MCF 10A (cell line): ENCODE measurements around the gene MED27. TPM values are rescaled to one million over a fixed set of nuclear protein-coding genes. Genes with fewer than 3 reads are reported as not detected.
A peak's percentile ranks its signal among the peaks of the same experiment; 100 is the strongest.

Experiments used
- BruUV-seq: library from RNA; stranded (reverse); fragments of 400-500 nt; replicated peaks from 2 replicates; lab custom pipeline; 2021; lab: Mats Ljungman, UMichigan
- CTCF ChIA-PET: fragments of 300-600 bp; sonication (Branson Sonifier 250); formaldehyde crosslinking; extraction: SDS; loops from one replicate; lab custom pipeline; 2021; ENCODE audit warnings: antibody characterized with exemption, inconsistent platforms; lab: Yijun Ruan, JAX
- POLR2A ChIA-PET: fragments of 300-600, 350-650 bp; sonication (Branson Sonifier 250); formaldehyde crosslinking; extraction: SDS; loops from one replicate; lab custom pipeline; 2020; ENCODE audit warnings: antibody characterized with exemption, inconsistent platforms; lab: Yijun Ruan, JAX
- DNase-seq: peaks from one replicate; pipeline ENCODE4 v3.0.0-alpha.2; 2018; ENCODE audit not compliant: unreplicated experiment
- H3K27ac Mint-ChIP-seq: one replicate; pipeline ENCODE4 v1.8.0; 2022; ENCODE audit warnings: mild to moderate bottlenecking, low read depth, mixed read lengths; ENCODE audit not compliant: unreplicated experiment
- H3K27me3 Mint-ChIP-seq: one replicate; pipeline ENCODE4 v1.8.0; 2022; ENCODE audit warnings: mixed read lengths; ENCODE audit not compliant: insufficient read depth, unreplicated experiment
- H3K36me3 Mint-ChIP-seq: one replicate; pipeline ENCODE4 v1.8.0; 2022; ENCODE audit warnings: mild to moderate bottlenecking, moderate library complexity, mixed read lengths; ENCODE audit not compliant: insufficient read depth, unreplicated experiment
- H3K4me1 Mint-ChIP-seq: one replicate; pipeline ENCODE4 v1.8.0; 2022; ENCODE audit warnings: mixed read lengths; ENCODE audit not compliant: insufficient read depth, unreplicated experiment
- H3K4me3 Mint-ChIP-seq: one replicate; pipeline ENCODE4 v1.8.0; 2022; ENCODE audit warnings: mild to moderate bottlenecking, moderate library complexity, mixed read lengths; ENCODE audit not compliant: unreplicated experiment
- H3K9me3 Mint-ChIP-seq: one replicate; pipeline ENCODE4 v1.8.0; 2022; ENCODE audit warnings: mixed read lengths; ENCODE audit not compliant: unreplicated experiment
- intact Hi-C: fragments of 100-400 bp; cut with micrococcal nuclease; formaldehyde crosslinking; loops from 2 replicates; pipeline ENCODE4 v1.14.1; 2022
- total RNA-seq: library from RNA; stranded (reverse); gene quantifications from 2 replicates; pipeline ENCODE4 v1.2.3, GENCODE V29; 2022
- TF ChIP-seq, protein P1 (sequence below): fragments of 200-600 bp; IDR thresholded peaks from one replicate; pipeline ENCODE4 v1.8.0; 2022; ENCODE audit warnings: antibody characterized with exemption, mild to moderate bottlenecking; ENCODE audit not compliant: unreplicated experiment

The MED27 gene
- total RNA-seq, 1 experiment from 2014 or later, result 34.3 TPM

GRCh38 chr9:131879181-131879910, 200.3 kb downstream of the MED27 start:
- ChIA-PET POLR2A (no interaction called here), CTCF (interaction anchor here (0.6 kb wide), 1 partner anchor 1793 kb away, joined by 3 read pairs; no protein-coding TSS in a partner anchor)
- Mint-ChIP-seq H3K36me3 (peaks cover 5% of the 10 kb centered on the region), H3K4me3 (no peak overlapping the region), H3K27me3 (no peaks in the 10 kb centered on the region), H3K9me3 (no peaks in the 10 kb centered on the region), H3K27ac (no peak overlapping the region), H3K4me1 (no peaks in the 10 kb centered on the region)
- no TSS peak for BruUV-seq
- intact Hi-C loops, result no loop called here
- no peak for DNase-seq
- TF ChIP-seq, protein P1, sequence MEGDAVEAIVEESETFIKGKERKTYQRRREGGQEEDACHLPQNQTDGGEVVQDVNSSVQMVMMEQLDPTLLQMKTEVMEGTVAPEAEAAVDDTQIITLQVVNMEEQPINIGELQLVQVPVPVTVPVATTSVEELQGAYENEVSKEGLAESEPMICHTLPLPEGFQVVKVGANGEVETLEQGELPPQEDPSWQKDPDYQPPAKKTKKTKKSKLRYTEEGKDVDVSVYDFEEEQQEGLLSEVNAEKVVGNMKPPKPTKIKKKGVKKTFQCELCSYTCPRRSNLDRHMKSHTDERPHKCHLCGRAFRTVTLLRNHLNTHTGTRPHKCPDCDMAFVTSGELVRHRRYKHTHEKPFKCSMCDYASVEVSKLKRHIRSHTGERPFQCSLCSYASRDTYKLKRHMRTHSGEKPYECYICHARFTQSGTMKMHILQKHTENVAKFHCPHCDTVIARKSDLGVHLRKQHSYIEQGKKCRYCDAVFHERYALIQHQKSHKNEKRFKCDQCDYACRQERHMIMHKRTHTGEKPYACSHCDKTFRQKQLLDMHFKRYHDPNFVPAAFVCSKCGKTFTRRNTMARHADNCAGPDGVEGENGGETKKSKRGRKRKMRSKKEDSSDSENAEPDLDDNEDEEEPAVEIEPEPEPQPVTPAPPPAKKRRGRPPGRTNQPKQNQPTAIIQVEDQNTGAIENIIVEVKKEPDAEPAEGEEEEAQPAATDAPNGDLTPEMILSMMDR, result no peak

GRCh38 chr9:131876486-131876885, 203.2 kb downstream of the MED27 start:
- TF ChIP-seq, protein P1, result no peak
- H3K36me3 Mint-ChIP-seq, result peaks cover 5% of the 10 kb centered on the region
- no peaks in the 10 kb centered on the region for H3K9me3 Mint-ChIP-seq
- intact Hi-C loops, result no loop called here
- CTCF ChIA-PET, result interaction anchor here (0.5 kb wide), 1 partner anchor 129 kb away, joined by 3 read pairs; no protein-coding TSS in a partner anchor
- no peaks in the 10 kb centered on the region for H3K27me3 Mint-ChIP-seq
- H3K27ac Mint-ChIP-seq, result no peak overlapping the region
- no TSS peak for BruUV-seq
- no peak for DNase-seq
- POLR2A ChIA-PET, result no interaction called here
- no peaks in the 10 kb centered on the region for H3K4me1 Mint-ChIP-seq
- no peak overlapping the region for H3K4me3 Mint-ChIP-seq

DNA sequence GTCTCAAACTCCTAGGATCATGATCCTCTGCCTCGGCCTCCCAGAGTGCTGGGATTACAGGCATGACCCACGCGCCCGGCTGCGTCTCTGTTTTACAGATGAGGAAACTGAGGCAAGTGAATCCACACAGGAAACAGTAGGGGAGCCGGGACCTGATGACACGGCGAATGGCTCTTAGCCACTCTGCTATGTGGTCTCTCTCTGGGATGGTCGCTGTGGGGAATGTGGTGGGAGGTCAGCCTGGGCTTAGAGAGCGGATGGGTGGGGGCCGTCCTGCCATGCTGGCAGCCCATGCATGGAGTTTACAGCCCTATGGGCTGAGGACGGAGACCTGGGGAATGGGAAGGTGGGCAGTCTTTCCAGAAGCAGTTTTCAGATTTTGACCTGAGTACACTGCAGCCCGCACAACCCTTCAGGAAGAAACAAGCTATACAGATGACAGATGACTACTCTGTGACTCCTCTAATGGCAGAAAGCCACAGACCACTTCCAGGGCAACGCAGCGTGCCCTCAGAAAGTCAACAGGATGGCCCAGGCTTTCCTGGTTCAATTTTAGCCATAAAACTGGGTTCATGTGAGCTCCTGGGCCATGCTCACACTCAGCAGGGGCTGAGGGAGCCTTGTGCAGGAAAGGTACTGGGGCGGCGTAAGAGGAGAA, 203.7 kb downstream of the MED27 start:
- ChIA-PET CTCF (no interaction called here), POLR2A (no interaction called here)
- Mint-ChIP-seq H3K9me3 (no peaks in the 10 kb centered on the region), H3K36me3 (peaks cover 5% of the 10 kb centered on the region), H3K4me3 (no peak overlapping the region), H3K27ac (no peak overlapping the region), H3K27me3 (no peaks in the 10 kb centered on the region), H3K4me1 (no peaks in the 10 kb centered on the region)
- DNase-seq, result peak; percentile 0
- intact Hi-C loops, result no loop called here
- BruUV-seq, result no TSS peak
- TF ChIP-seq, protein P1, result no peak

GRCh38 chr9:131874916-131875670, 204.6 kb downstream of the MED27 start:
- Mint-ChIP-seq H3K9me3 (no peaks in the 10 kb centered on the region), H3K27me3 (no peaks in the 10 kb centered on the region), H3K27ac (no peak overlapping the region), H3K4me1 (no peaks in the 10 kb centered on the region), H3K36me3 (peaks cover 5% of the 10 kb centered on the region), H3K4me3 (no peak overlapping the region)
- no peak for DNase-seq
- ChIA-PET POLR2A (interaction anchor here (0.5 kb wide), 1 partner anchor 215 kb away, joined by 3 read pairs; no protein-coding TSS in a partner anchor), CTCF (no interaction called here)
- no TSS peak for BruUV-seq
- intact Hi-C loops, result no loop called here
- TF ChIP-seq, protein P1, result no peak
